Measurements from ENCODE around the gene GRAP2. TPM values are rescaled to one million over a fixed set of nuclear protein-coding genes. Genes with fewer than 3 reads are reported as not detected.

GRAP2 gene
- total and polyA plus RNA-seq, 10 of the 15 experiments (the other 5 are each of a cell fraction or from before 2014, with no cell fraction given) = 3.3 to 79.1 (median 59.6) TPM

DNA sequence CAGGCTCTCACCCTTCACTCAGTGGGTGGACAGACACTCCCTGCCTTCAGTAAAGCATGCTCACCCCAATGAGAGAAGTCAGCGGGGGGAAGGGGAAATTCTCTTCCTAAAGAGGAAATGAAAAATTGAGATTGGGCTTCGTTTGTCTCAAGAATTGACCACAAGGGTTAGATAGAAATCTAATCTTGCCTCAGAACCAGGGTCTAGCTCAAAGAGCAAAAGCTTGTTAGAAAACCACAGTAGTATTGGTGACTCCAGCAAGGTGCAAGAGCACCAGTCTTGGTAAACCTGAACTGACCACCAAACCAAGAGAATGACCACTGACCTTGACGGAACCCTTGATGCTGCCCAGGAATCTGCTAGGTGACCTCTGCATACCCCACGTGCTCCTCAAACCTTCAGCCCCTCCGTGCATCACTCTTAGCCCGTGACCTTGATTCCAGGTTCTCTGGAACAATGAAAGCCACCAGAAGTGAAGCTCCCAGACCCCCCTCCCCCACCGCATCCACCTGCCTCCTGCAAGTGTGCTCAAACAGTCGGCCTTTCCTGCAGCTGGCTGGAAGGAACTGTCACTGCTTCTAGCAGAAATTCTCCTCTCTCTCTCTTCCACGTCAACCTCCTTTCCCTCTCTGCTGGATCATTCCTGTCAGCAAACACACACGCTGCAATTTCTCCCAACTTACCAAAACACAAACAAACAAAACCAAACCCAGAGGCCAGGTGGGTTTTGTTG lies 56.2 kb downstream of the GRAP2 start (continued):
- TF ChIP-seq IRF5 (IDR thresholded peaks at IDR 0.05; ENCODE audit: borderline replicate concordance) (peak; percentile 70; the same call in 1 of the 2 replicates), SPI1 (IDR thresholded peaks at IDR 0.05; ENCODE audit: borderline replicate concordance, insufficient read depth, low read depth, low read length) (peak; percentile 94), RFX5 (IDR thresholded peaks at IDR 0.05; ENCODE audit: low read depth, low read length) (no peak), PAX5 (IDR thresholded peaks at IDR 0.05; ENCODE audit: borderline replicate concordance, low read depth, low read length) (peak; percentile 85), SMC3 (IDR thresholded peaks at IDR 0.05; ENCODE audit: borderline replicate concordance, low read length) (no peak), NR2F1 (conservative IDR thresholded peaks at IDR 0.05) (peak; percentile 98), MXI1 (IDR thresholded peaks at IDR 0.05; ENCODE audit: low read depth, low read length) (peak; percentile 35; the same call in 1 of the 2 replicates), NFIC (IDR thresholded peaks at IDR 0.05; ENCODE audit: low read depth, low read length) (peak; percentile 89), MTA3 (IDR thresholded peaks at IDR 0.05; ENCODE audit: borderline replicate concordance, low read length) (peak; percentile 45; the same call in 1 of the 2 replicates), TCF3 (IDR thresholded peaks at IDR 0.05; ENCODE audit: borderline replicate concordance, insufficient read depth, low read depth, low read length) (0 out of 2 replicates have a peak, but pooled peaks have one; percentile 21), ZNF384 (IDR thresholded peaks at IDR 0.05; ENCODE audit: borderline replicate concordance, low read depth, low read length) (no peak), CREM (IDR thresholded peaks at IDR 0.05; ENCODE audit: low read depth) (peak; percentile 60), HDAC6 (IDR thresholded peaks at IDR 0.05; ENCODE audit: unreplicated experiment) (no peak), MTA2 (IDR thresholded peaks at IDR 0.05; ENCODE audit: low read depth) (peak; percentile 94), HDGF (IDR thresholded peaks at IDR 0.05) (peak; percentile 47; the same call in 1 of the 2 replicates), RCOR1 (conservative IDR thresholded peaks at IDR 0.05; ENCODE audit: low read depth, low read length) (no peak; the same call in 1 of the 2 replicates), PBX3 (IDR thresholded peaks at IDR 0.05; ENCODE audit: insufficient replicate concordance, low read depth, low read length) (peak; percentile 19), MEF2B (IDR thresholded peaks at IDR 0.05; ENCODE audit: partially characterized antibody, poor library complexity, severe bottlenecking) (peak; percentile 59), IRF4 (IDR thresholded peaks at IDR 0.05; ENCODE audit: low read depth, low read length) (peak; percentile 64; the same call in 1 of the 2 replicates), PML (IDR thresholded peaks at IDR 0.05; ENCODE audit: low read length) (peak; percentile 52; the same call in 1 of the 2 replicates), ZBTB40 (IDR thresholded peaks at IDR 0.05; ENCODE audit: borderline replicate concordance) (no peak)
- TF ChIP-seq, protein P1, sequence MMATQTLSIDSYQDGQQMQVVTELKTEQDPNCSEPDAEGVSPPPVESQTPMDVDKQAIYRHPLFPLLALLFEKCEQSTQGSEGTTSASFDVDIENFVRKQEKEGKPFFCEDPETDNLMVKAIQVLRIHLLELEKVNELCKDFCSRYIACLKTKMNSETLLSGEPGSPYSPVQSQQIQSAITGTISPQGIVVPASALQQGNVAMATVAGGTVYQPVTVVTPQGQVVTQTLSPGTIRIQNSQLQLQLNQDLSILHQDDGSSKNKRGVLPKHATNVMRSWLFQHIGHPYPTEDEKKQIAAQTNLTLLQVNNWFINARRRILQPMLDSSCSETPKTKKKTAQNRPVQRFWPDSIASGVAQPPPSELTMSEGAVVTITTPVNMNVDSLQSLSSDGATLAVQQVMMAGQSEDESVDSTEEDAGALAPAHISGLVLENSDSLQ (IDR thresholded peaks at IDR 0.05) = peak; percentile 31; the same call in 1 of the 2 replicates
